Prostate gland (tissue), 2 donors: Measurements from ENCODE around the gene MBLAC1. TPM values are rescaled to one million over a fixed set of nuclear protein-coding genes. Genes with fewer than 3 reads are reported as not detected.

Source experiments
- DNase-seq: peaks from one replicate; pipeline ENCODE4 v3.0.0-alpha.2; 2019; ENCODE audit warnings: low spot score
- H3K27ac ChIP-seq, 2 donors: fragments of 200-600 bp; sonication (generic); 2 replicates each; pipeline ENCODE4 v1.5.1; 2017 to 2019
- H3K27me3 ChIP-seq: fragments of 200-600 bp; sonication (generic); replicated peaks from 2 replicates; pipeline ENCODE4 v1.5.1; 2019; ENCODE audit not compliant: insufficient read depth
- H3K36me3 ChIP-seq, 2 donors: fragments of 200-600 bp; sonication (generic); 1 replicate in 1 of 2; 2 replicates in 1 of 2; pipeline versions ENCODE4 v1.5.1 to v1.8.1; 2017 to 2019
- H3K4me1 ChIP-seq: fragments of 200-600 bp; sonication (generic); replicated peaks from 2 replicates; pipeline ENCODE4 v1.5.1; 2019
- H3K4me3 ChIP-seq, 2 donors: fragments of 200-600 bp; sonication (generic); 2 replicates each; pipeline ENCODE4 v1.5.1; 2017 to 2019
- H3K9me3 ChIP-seq: fragments of 200-600 bp; sonication (generic); 2 replicates; pipeline ENCODE4 v1.5.1; 2017
- POLR2A ChIP-seq: fragments of 450-650 bp; IDR thresholded peaks from one replicate; pipeline ENCODE4 v1.6.1; 2016; ENCODE audit warnings: antibody characterized with exemption, mild to moderate bottlenecking
- POLR2AphosphoS5 ChIP-seq: sonication (generic); formaldehyde crosslinking; IDR thresholded peaks from one replicate; pipeline ENCODE4 v1.6.1; 2017; ENCODE audit warnings: antibody characterized with exemption
- WGBS: methylation state at CpG from one replicate; pipeline ENCODE4 v1.1.5; 2018; 5-methylcytosine and 5-hydroxymethylcytosine counted together
- intact Hi-C: fragments of 100-400 bp; cut with DNase I; formaldehyde crosslinking; loops from one replicate; pipeline ENCODE4 v1.14.2; 2022
- total RNA-seq, 2 donors: library from RNA; depleted of rRNA; stranded (reverse); fragments of >200 nt; gene quantifications; one replicate each; pipeline ENCODE4 v1.1.0, GENCODE V29; 2016
- TF ChIP-seq, protein P1 (sequence below), 4 experiments: fragments of 200-600 bp in 2 of 4; fragments of 450-650 bp in 2 of 4; sonication (generic) in 2 of 4; IDR thresholded peaks; 1 replicate in 3 of 4; 2 replicates in 1 of 4; pipeline ENCODE4 v1.5.1; 2016 to 2019; ENCODE audit warnings: antibody characterized with exemption in 4 of 4, mild to moderate bottlenecking in 2 of 4, moderate library complexity in 2 of 4

The MBLAC1 gene
- total RNA-seq, 2 donors from 2014 or later: 4.4 to 6.1 TPM

DNA sequence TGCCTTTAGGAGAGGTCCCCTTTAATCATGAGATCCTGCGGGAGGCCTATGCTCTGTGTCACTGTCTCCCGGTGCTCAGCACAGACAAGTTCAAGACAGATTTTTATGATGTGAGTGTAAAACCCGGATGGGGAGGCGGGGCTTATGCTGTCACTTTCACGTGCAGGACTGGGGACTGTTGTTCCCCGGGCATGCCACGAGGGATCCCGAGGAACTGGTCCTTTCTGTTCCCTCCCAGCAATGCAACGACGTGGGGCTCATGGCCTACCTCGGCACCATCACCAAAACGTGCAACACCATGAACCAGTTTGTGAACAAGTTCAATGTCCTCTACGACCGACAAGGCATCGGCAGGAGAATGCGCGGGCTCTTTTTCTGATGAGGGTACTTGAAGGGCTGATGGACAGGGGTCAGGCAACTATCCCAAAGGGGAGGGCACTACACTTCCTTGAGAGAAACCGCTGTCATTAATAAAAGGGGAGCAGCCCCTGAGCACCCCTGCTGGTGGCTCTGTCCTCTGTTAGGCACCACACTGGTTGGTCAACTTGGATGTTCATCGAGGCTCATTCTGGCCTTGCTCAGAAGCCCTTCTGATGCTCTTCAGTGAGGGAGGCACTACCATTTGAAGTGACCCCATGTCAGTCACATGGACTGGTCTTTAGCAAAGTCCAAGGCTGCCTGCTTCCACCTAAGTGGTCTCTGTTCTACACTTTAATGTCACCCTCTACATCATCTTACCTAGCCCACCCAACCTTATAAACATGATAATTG, 35.2 kb upstream of the MBLAC1 start:
- Histone ChIP-seq H3K9me3 (no peaks in the 10 kb centered on the region), H3K27ac (no peak overlapping the region), H3K4me3 (no peak overlapping the region), H3K36me3 (peaks cover 4 to 46% of the 10 kb centered on the region in 2 donors), H3K27me3 (no peaks in the 10 kb centered on the region), H3K4me1 (peaks cover 4% of the 10 kb centered on the region)
- TF ChIP-seq POLR2AphosphoS5 (no peak), POLR2A (no peak)
- TF ChIP-seq, protein P1, sequence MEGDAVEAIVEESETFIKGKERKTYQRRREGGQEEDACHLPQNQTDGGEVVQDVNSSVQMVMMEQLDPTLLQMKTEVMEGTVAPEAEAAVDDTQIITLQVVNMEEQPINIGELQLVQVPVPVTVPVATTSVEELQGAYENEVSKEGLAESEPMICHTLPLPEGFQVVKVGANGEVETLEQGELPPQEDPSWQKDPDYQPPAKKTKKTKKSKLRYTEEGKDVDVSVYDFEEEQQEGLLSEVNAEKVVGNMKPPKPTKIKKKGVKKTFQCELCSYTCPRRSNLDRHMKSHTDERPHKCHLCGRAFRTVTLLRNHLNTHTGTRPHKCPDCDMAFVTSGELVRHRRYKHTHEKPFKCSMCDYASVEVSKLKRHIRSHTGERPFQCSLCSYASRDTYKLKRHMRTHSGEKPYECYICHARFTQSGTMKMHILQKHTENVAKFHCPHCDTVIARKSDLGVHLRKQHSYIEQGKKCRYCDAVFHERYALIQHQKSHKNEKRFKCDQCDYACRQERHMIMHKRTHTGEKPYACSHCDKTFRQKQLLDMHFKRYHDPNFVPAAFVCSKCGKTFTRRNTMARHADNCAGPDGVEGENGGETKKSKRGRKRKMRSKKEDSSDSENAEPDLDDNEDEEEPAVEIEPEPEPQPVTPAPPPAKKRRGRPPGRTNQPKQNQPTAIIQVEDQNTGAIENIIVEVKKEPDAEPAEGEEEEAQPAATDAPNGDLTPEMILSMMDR (IDR thresholded peaks at IDR 0.05): no peak
- intact Hi-C loops: no loop called here
- DNase-seq: no peak
- 41% methylated on average over 19 of the region's 19 CpGs for WGBS

DNA sequence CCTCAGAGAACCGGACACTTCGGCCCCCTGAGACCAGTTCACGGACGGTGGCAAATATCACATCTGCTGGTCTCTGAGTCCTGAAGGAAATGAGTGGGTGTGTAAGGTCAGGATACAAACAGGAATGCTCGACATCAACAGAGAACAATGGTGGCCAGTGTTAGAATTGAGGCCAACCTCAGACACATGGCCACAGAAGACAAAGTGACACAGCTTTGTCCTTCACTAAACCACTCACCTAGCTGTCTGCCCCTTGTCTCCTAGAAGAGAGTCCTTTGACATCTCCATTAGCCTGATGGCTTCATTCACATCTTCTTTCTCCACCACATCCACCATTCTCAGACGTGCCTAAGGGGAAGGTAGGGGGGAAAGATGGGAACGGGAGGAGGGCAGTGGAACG, 33.7 kb upstream of the MBLAC1 start:
- TF ChIP-seq, protein P1 (IDR thresholded peaks at IDR 0.05): no peak
- H3K36me3 ChIP-seq: peaks cover 7 to 57% of the 10 kb centered on the region in 2 donors
- no peak overlapping the region for H3K27ac ChIP-seq
- peaks cover 4% of the 10 kb centered on the region for H3K4me1 ChIP-seq
- no peaks in the 10 kb centered on the region for H3K9me3 ChIP-seq
- intact Hi-C loops: no loop called here
- no peak overlapping the region for H3K4me3 ChIP-seq
- no peak for DNase-seq
- H3K27me3 ChIP-seq: no peaks in the 10 kb centered on the region
- 54% methylated on average over 8 of the region's 8 CpGs for WGBS

DNA sequence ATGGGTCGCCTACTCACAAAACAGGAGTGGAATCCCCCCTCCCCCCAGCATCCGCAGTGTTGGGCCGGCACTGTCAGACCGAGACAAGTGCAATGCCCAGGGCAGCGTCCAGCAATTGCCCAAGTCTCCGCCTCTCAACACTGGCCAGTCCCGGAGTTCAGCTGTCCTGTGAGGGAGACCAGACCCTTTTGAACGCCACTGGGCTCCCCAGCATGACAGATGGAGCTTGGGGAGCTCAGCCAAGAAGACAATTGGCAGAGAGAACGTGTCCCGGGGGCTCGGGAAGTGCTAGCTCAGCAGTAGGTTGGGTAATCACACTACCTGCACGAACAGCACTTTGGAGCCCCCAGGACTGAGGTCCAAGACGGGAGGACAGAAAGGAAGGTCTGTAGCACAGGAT, 33.3 kb upstream of the MBLAC1 start:
- peaks cover 4% of the 10 kb centered on the region for H3K4me1 ChIP-seq
- TF ChIP-seq POLR2AphosphoS5: no peak
- TF ChIP-seq, protein P1 (IDR thresholded peaks at IDR 0.05): no peak

DNA sequence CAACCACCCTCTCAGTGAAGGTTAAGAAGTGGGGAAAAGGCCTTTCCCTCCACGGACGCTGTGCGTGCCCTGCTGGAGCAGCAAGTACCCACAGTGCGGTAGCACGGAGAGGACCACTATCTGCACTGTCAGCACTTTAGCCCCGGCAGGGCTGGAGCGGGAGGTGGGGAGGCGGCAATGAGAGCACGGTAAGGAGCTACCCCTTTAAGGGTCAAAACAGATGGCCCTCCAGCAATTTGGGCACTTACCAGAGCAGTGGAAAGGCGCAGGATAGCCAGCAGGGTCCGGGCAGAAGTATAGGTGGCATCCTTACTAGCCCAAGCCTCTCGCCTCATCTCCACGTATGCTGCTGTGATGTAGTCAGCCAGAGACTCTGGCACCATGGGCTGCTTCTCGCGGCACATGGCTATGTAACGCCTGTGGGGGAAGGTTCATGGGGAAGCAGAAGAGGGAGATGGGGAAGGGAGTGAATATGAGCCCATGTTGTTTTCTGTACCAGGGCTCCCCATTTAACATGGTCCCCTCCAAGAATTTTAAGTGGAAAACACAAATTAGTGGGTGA, 32.8 kb upstream of the MBLAC1 start:
- Histone ChIP-seq H3K36me3 (peaks cover 7 to 65% of the 10 kb centered on the region in 2 donors), H3K27me3 (no peaks in the 10 kb centered on the region), H3K4me3 (no peak overlapping the region), H3K9me3 (no peaks in the 10 kb centered on the region), H3K27ac (no peak overlapping the region), H3K4me1 (peaks cover 7% of the 10 kb centered on the region)
- intact Hi-C loops: no loop called here
- WGBS: 89% methylated on average over 16 of the region's 16 CpGs
- DNase-seq: no peak
- TF ChIP-seq POLR2A (no peak), POLR2AphosphoS5 (no peak)

More for the DNA sequence above, 33.3 kb upstream of the MBLAC1 start:
- Histone ChIP-seq H3K9me3 (no peaks in the 10 kb centered on the region), H3K4me3 (no peak overlapping the region), H3K27me3 (no peaks in the 10 kb centered on the region), H3K27ac (no peak overlapping the region), H3K36me3 (peaks cover 7 to 62% of the 10 kb centered on the region in 2 donors)
- intact Hi-C loops: no loop called here
- WGBS: 38% methylated on average over 12 of the region's 13 CpGs
- no peak for DNase-seq

DNA sequence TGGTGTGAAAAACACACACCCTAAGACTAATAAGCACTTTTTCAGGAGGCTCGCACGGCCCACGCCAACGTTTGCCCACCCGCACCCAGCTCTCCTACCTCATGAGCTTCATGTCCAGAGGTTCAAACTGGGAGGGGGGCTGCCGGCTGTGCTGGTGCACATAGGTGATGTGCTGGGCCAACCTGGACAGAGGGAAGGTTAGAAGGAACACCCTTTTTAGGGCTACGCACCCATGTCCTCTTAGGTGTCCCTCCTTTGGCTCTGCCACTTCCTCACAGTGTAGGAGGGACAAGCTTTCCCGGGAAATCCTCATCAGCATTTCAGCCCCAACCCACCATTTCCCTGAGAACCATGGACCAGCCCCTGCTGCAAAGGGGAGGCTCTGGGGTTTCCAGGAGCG, 31.5 kb upstream of the MBLAC1 start:
- intact Hi-C loops: no loop called here
- Histone ChIP-seq H3K4me3 (no peak overlapping the region), H3K27me3 (no peaks in the 10 kb centered on the region), H3K36me3 (peaks cover 7 to 65% of the 10 kb centered on the region in 2 donors), H3K27ac (no peak overlapping the region), H3K4me1 (peaks cover 9% of the 10 kb centered on the region), H3K9me3 (no peaks in the 10 kb centered on the region)
- no peak for TF ChIP-seq POLR2AphosphoS5
- no peak for TF ChIP-seq POLR2A
- TF ChIP-seq, protein P1 (IDR thresholded peaks at IDR 0.05): no peak
- 83% methylated on average over 9 of the region's 9 CpGs for WGBS
- DNase-seq: no peak
